ENCODE measurements around the gene P2RX6.
"Not testable (repeated sequence)": the region's sequence is repeated elsewhere in the genome, so short reads cannot be mapped to it uniquely, and the experiment has no call there.

The P2RX6 gene

DNA sequence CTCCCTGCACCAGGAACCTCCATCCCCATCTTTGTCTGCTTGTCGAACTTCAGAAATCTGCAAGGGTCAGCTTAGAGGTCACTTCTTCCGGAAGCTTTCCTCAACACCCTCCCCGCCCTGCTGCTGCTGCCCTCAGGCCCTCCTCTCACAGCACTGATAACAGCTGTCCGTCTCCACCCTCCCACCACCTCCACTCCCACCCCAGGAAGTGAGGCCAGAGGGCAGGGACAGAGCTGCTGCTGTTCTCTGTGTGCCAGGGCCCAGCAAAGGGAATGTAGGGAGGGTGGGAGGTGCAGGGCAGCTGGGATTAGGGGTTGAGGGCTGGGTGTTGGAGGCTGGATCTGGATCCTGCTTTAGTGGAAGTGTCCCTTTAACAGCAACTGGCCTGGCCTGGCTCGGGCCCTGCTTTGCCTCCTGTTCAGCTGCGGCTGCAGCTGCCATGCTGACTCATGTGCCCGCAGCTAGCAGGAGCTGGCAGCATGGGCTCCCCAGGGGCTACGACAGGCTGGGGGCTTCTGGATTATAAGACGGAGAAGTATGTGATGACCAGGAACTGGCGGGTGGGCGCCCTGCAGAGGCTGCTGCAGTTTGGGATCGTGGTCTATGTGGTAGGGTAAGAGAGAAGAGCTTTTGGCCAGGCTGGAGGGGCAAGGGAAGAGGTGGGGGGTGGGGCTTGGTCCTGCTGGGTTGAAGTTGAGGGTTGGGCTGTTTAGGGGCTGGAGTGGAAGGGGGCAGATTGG lies at the start of gene P2RX6:
TSS of gene P2RX6 (plus strand) at position 440 of the 740 bp plus-strand sequence. CDS start at position 450, 10 bp downstream.
- DNase-seq = no peak

- no peak for DNase-seq
These were observed 48.8 kb upstream of the P2RX6 start for GRCh38 chr22:20965888-20966855.

DNA sequence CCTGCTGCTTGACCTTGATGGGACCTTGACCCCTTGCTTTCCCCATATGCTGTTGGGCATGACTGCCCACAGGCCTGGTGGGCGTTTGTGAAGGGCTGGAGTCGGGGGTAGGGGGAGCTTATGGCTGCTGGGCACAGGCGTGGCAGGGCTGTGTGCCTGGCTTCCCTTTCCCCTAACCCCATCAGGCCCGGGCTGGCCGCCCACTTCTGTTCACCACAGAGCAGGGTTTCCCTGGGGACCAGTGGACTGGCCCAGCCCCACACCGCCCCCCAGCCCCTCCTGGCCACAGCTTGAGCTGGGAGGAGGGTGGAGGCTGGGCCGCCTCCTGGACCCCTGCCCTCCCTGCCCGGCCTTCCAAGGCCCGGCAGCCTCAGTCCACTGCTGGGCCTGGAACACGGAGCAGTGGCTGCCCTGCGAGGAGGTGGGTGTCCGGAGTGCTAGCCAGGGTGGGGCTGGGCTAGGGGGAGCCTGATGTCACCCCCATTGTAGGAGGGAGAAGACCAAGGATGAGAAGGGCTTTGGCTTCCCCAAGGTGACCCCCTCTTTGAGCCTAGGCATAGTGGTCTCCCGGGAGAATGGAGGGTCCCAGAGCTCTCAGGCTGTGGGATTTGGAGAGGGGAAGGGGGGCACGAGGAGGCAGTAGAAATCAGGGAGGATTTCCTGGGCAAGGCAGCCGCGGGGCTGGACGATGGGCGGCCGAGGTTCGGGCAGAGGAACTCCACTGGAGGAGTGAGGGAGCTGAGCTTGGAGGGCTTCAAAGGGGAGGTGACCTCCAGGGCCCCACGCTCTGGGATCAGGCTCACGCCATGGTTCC lies 47.9 kb upstream of the P2RX6 start, which contains the start of gene AIFM3:
TSS of gene AIFM3 (plus strand) at position 373 of the 814 bp plus-strand sequence. CDS start 690 bp downstream, outside the sequence.
- DNase-seq = no peak

GRCh38 chr22:20967697-20968211 lies 47.2 kb upstream of the P2RX6 start:
- no peak for DNase-seq

DNA sequence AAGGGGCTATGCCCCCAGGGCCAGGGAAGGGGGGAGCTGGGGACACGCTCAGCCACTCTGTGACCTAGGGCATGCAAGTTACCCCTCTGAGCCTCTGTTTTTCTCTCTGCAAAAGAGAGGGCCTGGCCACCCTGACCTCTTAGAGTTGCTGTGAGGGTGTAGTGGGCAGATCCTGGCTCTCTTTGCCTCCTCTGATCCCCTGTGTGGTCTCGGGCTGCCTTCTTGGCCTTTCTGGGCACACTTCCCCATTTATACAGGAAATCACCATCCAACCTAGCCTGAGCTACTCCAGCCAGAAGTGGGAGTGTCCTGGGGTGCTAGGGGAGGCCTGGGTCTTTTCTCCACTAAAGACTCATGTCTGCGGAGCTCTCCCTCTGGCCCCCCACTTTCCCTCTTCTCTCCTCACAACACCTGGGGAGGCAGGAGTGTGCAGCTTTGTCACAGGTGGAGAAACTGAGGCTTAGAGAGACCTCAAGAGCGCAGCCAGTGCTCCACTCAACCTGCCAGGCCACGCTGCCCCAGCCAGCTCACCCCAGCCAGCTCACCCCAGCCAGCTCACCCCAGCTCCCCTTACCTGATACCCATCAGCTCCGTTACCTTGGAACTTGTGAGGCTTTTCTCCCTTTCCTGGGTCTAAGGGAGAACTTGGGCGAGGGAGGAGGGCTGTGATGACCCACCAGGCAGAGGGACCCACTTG lies 46.5 kb upstream of the P2RX6 start:
- no peak for DNase-seq

GRCh38 chr22:20970939-20971657 lies 43.9 kb upstream of the P2RX6 start:
- no peak for DNase-seq

GRCh38 chr22:20972014-20972694 lies 42.8 kb upstream of the P2RX6 start:
- DNase-seq = not testable (repeated sequence)

- no peak for DNase-seq
These were observed 41.9 kb upstream of the P2RX6 start for GRCh38 chr22:20972933-20973577.

DNA sequence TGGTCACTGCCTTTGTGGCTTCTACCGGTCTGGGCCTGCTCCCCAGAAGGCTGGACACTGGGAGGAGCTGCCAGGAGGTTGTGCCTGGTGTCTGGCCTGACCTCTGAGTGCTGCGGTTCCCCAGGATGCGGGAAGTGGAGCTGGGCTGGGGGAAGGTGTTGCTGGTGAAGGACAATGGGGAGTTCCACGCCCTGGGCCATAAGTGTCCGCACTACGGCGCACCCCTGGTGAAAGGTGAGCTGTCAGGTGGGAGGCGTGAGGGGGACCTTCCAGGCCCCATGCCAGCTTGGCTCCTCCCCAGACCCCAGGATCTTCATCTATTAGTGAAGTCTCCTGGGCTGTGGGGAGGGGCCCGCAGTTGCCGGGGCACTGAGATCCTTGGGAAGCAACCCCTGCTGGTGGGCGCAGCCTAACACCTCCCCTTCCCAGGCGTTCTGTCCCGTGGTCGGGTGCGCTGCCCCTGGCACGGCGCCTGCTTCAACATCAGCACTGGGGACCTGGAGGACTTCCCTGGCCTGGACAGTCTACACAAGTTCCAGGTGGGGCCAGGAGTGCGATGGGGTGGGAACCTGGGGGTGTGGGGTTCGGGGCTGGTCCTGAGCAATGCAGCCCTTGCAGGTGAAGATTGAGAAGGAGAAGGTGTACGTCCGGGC lies 41.2 kb upstream of the P2RX6 start:
- no peak for DNase-seq

GRCh38 chr22:20974336-20974955 lies 40.5 kb upstream of the P2RX6 start:
- no peak for DNase-seq

- no peak for DNase-seq
These were observed 39.2 kb upstream of the P2RX6 start for GRCh38 chr22:20975541-20976290.

DNA sequence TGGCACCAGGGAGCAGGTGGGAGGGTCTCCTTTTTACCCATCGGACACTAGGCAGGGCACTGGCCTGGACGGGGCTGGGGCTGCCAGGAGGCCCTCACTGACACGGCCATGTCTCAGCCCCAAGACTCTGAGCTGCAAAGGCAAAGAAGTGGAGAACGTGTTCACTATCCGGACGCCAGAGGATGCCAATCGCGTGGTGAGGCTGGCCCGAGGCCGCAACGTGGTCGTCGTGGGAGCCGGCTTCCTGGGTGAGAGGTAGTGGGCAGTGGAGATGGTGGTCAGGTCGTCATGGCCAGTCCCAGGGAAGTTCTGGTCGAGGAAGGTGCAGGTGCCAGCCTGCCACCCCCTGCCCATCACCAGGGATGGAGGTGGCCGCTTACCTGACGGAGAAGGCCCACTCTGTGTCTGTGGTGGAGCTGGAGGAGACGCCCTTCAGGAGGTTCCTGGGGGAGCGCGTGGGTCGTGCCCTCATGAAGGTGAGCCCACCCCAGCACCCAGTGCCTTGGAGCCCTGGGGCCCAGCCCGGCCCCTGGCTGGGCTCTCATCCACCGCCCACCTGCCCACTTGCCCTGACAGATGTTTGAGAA lies 38.6 kb upstream of the P2RX6 start:
- DNase-seq = no peak

- no peak for DNase-seq
These were observed 37.9 kb upstream of the P2RX6 start for GRCh38 chr22:20977019-20977418.

DNA sequence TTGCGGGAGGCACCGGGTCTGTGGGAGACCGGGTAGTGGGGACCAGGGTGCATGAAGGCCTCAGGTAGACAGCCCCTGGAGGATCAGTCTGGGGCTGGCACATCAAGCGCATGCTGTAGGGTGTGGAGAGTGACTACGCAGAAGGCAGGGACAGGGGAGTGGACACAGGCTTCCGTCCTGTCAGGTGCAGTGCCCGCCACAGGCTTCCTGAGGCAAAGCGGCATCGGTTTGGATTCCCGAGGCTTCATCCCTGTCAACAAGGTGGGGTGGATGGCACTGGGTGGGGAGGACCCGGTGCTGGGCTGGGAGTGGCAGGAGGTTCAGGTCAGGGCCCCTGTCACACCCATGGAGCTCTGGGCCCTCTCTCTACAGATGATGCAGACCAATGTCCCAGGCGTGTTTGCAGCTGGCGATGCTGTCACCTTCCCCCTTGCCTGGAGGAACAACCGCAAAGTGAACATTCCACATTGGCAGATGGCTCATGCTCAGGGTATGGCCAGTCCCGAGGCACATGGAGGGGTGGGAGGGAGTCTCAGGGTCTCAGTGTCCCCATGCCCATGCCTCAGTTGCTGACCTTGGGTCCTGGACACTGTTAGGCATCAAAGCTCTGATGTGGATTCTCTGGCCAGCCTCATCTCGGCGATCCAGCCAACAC lies 37.3 kb upstream of the P2RX6 start:
- DNase-seq = no peak

- no peak for DNase-seq
These were observed 36.5 kb upstream of the P2RX6 start for GRCh38 chr22:20978419-20978818.

- no peak for DNase-seq
These were observed 35.6 kb upstream of the P2RX6 start for GRCh38 chr22:20979243-20979809.

DNA sequence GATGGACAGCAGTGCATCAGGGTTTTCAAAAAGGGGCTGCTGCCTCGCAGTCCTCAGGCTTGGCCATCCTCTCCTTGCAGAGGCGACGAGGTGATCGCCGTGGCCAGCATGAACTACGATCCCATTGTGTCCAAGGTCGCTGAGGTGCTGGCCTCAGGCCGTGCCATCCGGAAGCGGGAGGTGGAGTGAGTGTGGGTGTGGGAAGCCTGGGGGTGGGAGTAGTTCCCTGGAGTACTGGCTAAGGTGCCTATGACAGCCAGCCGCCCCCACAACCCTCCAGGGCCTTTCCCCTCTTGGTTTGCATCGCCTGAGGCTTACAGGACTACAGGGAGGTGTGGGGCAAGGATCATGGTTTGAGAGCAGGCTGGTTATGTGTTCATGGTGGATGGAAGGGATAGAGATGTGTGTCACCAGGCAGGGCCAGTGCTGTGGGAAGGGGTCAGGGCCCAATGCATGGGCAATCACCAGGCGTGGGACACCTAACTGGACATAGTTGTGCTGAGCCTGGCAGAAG lies 35.0 kb upstream of the P2RX6 start:
- DNase-seq = no peak
